ENCODE results near the gene ALDOA. TPM values are rescaled to one million over a fixed set of nuclear protein-coding genes. Genes with fewer than 3 reads are reported as not detected.
"Not testable (repeated sequence)": the region's sequence is repeated elsewhere in the genome, so short reads cannot be mapped to it uniquely, and the experiment has no call there.

The ALDOA gene
- polyA plus RNA-seq, 4 donors, result 478 to 641 (median 500) TPM

DNA sequence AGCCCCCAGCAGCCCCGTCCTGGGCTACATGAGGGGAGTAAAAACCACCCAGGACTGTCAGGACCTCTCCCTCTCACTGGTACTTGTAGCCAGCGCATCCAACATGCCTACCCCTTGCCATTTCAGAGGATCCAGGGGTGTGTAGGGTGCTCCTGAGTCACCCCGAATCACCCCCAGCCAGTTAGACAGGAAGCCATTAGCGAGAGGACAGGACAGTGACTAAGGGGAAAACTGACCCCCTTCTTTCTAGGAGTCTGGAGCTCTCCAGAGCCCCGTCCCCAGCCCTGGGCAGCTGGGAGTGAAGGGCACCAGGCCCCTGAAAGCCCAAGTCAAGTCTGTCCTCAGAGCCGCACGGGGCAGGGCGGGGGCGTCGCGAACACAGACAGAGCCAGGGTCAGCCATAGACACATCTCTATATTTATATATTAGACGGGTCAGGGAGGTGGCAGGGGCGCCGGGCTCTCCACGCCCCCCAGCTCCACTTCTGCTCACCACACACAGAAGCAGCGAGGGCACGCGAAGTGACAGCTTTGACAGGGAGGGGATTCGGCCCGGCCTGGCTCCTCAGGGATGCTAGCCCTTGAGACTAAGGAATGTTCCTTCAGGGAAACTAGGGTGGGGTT, 48.3 kb downstream of the ALDOA start:
- no peak for DNase-seq (ENCODE audit: low read depth in 4 of 4, low spot score in 3 of 4)

DNA sequence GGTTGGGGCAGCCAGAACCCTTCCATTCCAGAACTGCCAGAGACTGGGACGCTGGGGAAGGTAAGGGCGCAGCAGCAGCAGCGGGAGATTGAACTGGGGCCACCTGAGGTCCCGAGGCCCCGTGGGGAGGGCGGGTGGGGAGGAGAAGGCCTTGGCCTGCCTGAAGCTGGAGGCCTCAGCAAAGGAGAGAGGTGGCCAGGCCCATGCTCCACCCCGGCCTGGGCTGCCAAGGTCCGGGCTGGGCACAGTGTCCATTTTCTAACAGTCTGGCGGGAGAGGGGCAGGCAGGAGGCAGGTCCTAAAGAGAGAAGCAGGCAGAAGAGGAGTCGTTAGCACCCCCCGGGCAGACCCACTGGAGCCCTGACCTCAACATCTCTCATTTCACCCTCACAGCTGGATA, 48.9 kb downstream of the ALDOA start:
- no peak for DNase-seq (ENCODE audit: low read depth in 4 of 4, low spot score in 3 of 4)

DNA sequence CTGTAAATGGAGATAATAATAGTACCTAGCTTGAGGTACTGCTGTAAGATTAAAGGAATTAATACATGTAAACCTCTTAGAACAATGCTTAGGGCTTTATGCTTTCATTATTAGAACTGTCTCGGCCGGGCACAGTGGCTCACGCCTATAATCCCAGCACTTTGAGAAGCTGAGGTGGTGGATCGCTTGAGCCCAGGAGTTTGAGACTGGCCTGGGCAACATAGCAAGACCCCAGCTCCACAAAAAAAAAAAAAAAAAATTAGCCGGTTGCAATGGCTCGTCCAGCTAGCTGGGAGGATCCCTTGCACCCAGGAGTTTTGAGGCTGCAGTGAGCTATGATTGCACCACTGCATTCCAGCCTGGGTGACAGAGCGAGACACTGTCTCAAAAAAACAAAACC, 49.3 kb downstream of the ALDOA start:
- not testable (repeated sequence) for DNase-seq (ENCODE audit: low read depth in 4 of 4, low spot score in 3 of 4)

DNA sequence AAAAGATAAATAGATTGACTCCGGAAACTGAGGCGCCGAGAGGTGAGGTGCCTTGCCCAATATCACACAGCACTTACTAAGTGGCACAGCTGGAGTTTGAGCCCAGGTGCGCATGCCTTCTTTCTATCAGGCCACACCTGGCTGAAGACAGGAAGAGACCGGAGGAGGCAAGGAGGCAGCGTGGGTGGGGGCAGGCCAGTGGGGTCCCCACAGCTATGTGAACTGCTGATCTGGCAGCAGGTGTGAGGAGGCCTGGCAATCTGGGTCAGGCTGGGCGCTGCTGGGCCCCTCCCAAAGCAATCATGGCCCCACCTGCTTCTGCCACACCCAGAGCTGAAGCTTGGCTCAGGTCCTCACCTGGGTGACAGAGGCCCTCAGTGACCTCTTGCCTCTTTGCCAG, 49.7 kb downstream of the ALDOA start:
- DNase-seq (ENCODE audit: low read depth in 4 of 4, low spot score in 3 of 4), result no peak

DNA sequence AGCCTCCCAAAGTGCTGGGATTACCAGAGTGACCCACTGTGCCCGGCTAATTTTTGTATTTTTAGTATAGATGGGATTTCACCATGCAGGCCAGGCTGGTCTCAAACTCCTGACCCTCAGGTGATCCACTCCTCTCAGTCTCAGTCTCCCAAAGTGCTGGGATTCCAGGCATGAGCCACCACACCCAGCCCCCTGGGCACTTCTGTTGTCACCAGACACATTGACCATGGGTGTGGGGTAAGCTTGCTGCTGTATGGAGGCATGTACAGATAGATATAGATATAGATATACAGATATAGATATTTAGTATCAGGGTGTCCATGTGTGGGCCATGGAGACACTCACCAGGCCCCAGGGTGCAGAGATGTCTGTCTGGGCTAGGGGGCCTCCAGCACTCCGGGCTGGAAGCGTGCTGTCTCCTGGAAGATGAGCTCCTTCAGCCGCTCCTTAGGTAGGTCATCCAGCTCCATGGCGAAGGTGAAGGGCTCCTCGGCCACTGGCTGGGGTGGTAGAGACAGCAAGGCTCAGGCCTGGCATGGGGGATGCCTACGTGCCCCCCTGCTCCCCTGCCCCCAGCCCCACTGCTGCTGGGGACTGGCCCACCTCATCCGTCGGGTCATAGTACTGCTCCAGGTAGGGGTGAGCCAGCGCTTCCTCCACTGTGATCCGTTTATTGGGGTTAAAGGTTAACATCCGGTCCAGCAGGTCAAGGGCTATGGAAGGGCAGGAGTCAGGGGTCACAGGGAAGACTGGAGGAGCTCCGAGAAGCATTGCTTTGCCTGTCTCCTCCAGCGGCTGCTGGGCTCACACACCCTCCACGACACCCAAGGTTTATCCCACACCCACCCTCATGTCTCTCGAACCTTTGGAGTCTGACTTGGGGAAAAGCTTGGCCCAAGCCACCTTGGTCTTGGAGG, 51.0 kb downstream of the ALDOA start:
- DNase-seq (ENCODE audit: low read depth in 4 of 4, low spot score in 3 of 4), result no peak

DNA sequence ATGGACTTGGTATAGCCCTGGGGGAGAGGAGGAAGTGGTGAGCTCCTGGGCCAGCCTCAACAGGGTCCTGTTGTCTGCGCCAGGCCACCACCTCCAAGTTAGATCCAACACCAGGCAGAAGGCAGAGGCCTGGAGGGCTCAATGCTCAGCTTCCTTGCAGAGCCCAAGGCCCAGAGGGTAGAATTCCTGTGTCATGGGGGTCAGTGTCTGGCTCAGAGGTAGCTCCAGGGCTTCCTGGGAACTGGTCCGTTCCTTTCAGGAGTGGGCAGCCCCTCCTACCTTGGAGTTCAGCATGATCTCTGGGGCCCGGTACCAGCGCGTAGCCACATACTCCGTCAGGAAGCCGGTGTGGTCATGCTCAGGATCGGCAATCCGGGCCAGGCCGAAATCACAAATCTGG, 52.2 kb downstream of the ALDOA start:
- DNase-seq (ENCODE audit: low read depth in 4 of 4, low spot score in 3 of 4), result no peak

DNA sequence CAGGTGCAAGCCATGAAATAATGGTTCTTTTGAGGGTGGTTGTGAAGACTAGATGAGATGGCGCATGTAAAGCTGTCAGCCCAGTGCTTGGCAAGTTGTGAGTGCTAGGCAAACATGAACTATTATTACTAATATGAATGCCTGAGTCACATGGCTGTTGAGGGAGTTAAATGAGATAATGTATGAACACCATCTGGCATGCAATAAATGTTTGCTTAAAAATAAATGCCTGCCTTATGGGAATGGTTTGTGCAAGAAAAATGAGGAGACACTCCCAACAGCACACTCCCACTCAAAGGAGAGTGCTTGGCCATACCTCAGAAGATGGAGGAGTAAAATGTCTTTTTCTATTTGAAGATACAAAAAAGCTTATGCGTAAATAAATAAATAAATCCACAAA, 53.9 kb downstream of the ALDOA start:
- no peak for DNase-seq (ENCODE audit: low read depth in 4 of 4, low spot score in 3 of 4)

Other genes starting within 250 kb of the ALDOA start
- gene PAGR1, start 249.6 kb upstream of the ALDOA start, polyA plus RNA-seq (ENCODE audit: insufficient read length in 4 of 4), result 10 to 100 TPM; 33.9 to 46.9 (median 35.9) TPM
- gene MVP, start 245.3 kb upstream of the ALDOA start, polyA plus RNA-seq (ENCODE audit: insufficient read length in 4 of 4), result 10 to 100 TPM; 17.7 to 23.6 (median 21.5) TPM
- 100 to 1,000 TPM; 104 to 133 (median 112) TPM for gene CDIPT, start 202.5 kb upstream of the ALDOA start, polyA plus RNA-seq (ENCODE audit: insufficient read length in 4 of 4)
- 10 to 100 TPM; 11.3 to 13.7 (median 12.4) TPM for gene SEZ6L2, start 166.2 kb upstream of the ALDOA start, polyA plus RNA-seq (ENCODE audit: insufficient read length in 4 of 4)
- 1 to 10 TPM in 1 of 4 donors, under 1 TPM in 3; 0.60 to 1.2 (median 0.82) TPM for gene ASPHD1, start 165.3 kb upstream of the ALDOA start, polyA plus RNA-seq (ENCODE audit: insufficient read length in 4 of 4)
- 10 to 100 TPM; 12.5 to 18.4 (median 16.4) TPM for gene KCTD13, start 139.5 kb upstream of the ALDOA start, polyA plus RNA-seq (ENCODE audit: insufficient read length in 4 of 4)
- gene TMEM219, start 103.7 kb upstream of the ALDOA start, polyA plus RNA-seq (ENCODE audit: insufficient read length in 4 of 4), result 100 to 1,000 TPM; 115 to 126 (median 116) TPM
- 10 to 100 TPM; 41.9 to 52.5 (median 43.5) TPM for gene TAOK2, start 91.9 kb upstream of the ALDOA start, polyA plus RNA-seq (ENCODE audit: insufficient read length in 4 of 4)
- 10 to 100 TPM; 15.2 to 22.5 (median 16.6) TPM for gene HIRIP3, start 70.1 kb upstream of the ALDOA start, polyA plus RNA-seq (ENCODE audit: insufficient read length in 4 of 4)
- 10 to 100 TPM; 43.5 to 56.0 (median 48.6) TPM for gene INO80E, start 69.5 kb upstream of the ALDOA start, polyA plus RNA-seq (ENCODE audit: insufficient read length in 4 of 4)
- 1 to 10 TPM; 2.1 to 2.7 (median 2.5) TPM for gene DOC2A, start 54.7 kb upstream of the ALDOA start, polyA plus RNA-seq (ENCODE audit: insufficient read length in 4 of 4)
- not detected for gene C16orf92, start 42.6 kb upstream of the ALDOA start, polyA plus RNA-seq (ENCODE audit: insufficient read length in 4 of 4)
- gene TLCD3B, start 34.5 kb upstream of the ALDOA start, polyA plus RNA-seq (ENCODE audit: insufficient read length in 4 of 4), result 1 to 10 TPM in 1 of 4 donors, under 1 TPM in 3; 0.58 to 1.4 (median 0.81) TPM
- 100 to 1,000 TPM in 1 of 4 donors, 10 to 100 TPM in 3; 82.0 to 120 (median 90.5) TPM for gene PPP4C, start 10.2 kb downstream of the ALDOA start, polyA plus RNA-seq (ENCODE audit: insufficient read length in 4 of 4)
- gene TBX6, start 26.2 kb downstream of the ALDOA start, polyA plus RNA-seq (ENCODE audit: insufficient read length in 4 of 4), result 1 to 10 TPM; 1.1 to 2.0 (median 1.2) TPM
- 10 to 100 TPM; 56.7 to 78.4 (median 60.1) TPM for gene YPEL3, start 30.5 kb downstream of the ALDOA start, polyA plus RNA-seq (ENCODE audit: insufficient read length in 4 of 4)
- 10 to 100 TPM in 2 of 4 donors, 1 to 10 TPM in 2; 8.9 to 14.8 (median 12.2) TPM for gene GDPD3, start 47.8 kb downstream of the ALDOA start, polyA plus RNA-seq (ENCODE audit: insufficient read length in 4 of 4)
- 10 to 100 TPM; 85.7 to 98.8 (median 92.2) TPM for gene MAPK3, start 57.5 kb downstream of the ALDOA start, polyA plus RNA-seq (ENCODE audit: insufficient read length in 4 of 4)
- 10 to 100 TPM in 3 of 4 donors, 1 to 10 TPM in 1; 9.2 to 12.3 (median 11.2) TPM for gene CORO1A, start 117.8 kb downstream of the ALDOA start, polyA plus RNA-seq (ENCODE audit: insufficient read length in 4 of 4)
- 10 to 100 TPM; 19.2 to 34.5 (median 23.0) TPM for gene BOLA2B, start 127.9 kb downstream of the ALDOA start, polyA plus RNA-seq (ENCODE audit: insufficient read length in 4 of 4)
- 10 to 100 TPM; 18.9 to 20.8 (median 20.1) TPM for gene SLX1A, start 128.1 kb downstream of the ALDOA start, polyA plus RNA-seq (ENCODE audit: insufficient read length in 4 of 4)
- 10 to 100 TPM in 2 of 4 donors, 1 to 10 TPM in 2; 4.1 to 12.8 (median 10.6) TPM for gene SULT1A3, start 133.5 kb downstream of the ALDOA start, polyA plus RNA-seq (ENCODE audit: insufficient read length in 4 of 4)
- gene NPIPB13, start 182.7 kb downstream of the ALDOA start, polyA plus RNA-seq (ENCODE audit: insufficient read length in 4 of 4), result 10 to 100 TPM in 1 of 4 donors, 1 to 10 TPM in 3; 3.5 to 11.8 (median 6.0) TPM

Measured in right renal pelvis (tissue), 4 donors.